ENCODE measurements around the gene BRF1.

GRCh38 chr14:105247715-105248367, 53.0 kb downstream of the BRF1 start:
- TF ChIP-seq TCF12 (IDR thresholded peaks at IDR 0.05; ENCODE audit: low read depth): no peak
- TF ChIP-seq REST (IDR thresholded peaks at IDR 0.05; ENCODE audit: low read depth): no peak
- TF ChIP-seq USF1 (IDR thresholded peaks at IDR 0.05): no peak
- no peak for TF ChIP-seq NFIC (IDR thresholded peaks at IDR 0.05)

All from Ishikawa (cell line).